Adrenal gland (tissue), 5 donors: Measurements from ENCODE around the gene TSPAN10.

Experiments
- POLR2A ChIP-seq, 2 donors: fragments of 450-650 bp; IDR thresholded peaks; one replicate each; pipeline ENCODE4 v1.6.1; 2017; ENCODE audit warnings: antibody characterized with exemption in 2 of 2, mild to moderate bottlenecking in 2 of 2, moderate library complexity in 1 of 2
- TF ChIP-seq, protein P1 (sequence below), 6 experiments: fragments of 450-650 bp in 4 of 6; fragments of 200-600 bp in 2 of 6; sonication (generic) in 1 of 6; IDR thresholded peaks; 1 replicate in 5 of 6; 2 replicates in 1 of 6; pipeline versions ENCODE4 v1.5.1 to v1.8.0; 2016 to 2021; ENCODE audit warnings: antibody characterized with exemption in 6 of 6, mild to moderate bottlenecking in 2 of 6, moderate library complexity in 1 of 6
- donor health status: DM: no; HTN: no; CAD: no.

DNA sequence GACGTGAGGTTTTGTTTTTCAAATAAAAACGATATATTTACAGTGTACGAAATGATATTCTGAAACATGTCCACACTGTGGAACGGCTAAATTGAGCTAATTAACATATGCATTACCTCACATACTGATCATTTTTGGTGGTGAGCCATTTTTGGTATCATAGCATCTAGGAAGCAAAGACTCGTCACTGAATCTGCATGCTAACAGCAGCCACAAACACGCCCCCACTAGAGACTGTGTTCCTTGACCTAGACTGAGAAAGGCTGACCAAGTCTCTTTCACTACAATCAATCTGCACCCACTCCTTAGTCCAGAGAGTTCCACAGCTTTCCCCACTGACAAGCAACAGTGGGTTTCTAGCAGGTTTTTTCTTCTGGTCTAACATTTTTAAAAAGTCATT, 29.6 kb upstream of the TSPAN10 start:
- TF ChIP-seq, protein P1, sequence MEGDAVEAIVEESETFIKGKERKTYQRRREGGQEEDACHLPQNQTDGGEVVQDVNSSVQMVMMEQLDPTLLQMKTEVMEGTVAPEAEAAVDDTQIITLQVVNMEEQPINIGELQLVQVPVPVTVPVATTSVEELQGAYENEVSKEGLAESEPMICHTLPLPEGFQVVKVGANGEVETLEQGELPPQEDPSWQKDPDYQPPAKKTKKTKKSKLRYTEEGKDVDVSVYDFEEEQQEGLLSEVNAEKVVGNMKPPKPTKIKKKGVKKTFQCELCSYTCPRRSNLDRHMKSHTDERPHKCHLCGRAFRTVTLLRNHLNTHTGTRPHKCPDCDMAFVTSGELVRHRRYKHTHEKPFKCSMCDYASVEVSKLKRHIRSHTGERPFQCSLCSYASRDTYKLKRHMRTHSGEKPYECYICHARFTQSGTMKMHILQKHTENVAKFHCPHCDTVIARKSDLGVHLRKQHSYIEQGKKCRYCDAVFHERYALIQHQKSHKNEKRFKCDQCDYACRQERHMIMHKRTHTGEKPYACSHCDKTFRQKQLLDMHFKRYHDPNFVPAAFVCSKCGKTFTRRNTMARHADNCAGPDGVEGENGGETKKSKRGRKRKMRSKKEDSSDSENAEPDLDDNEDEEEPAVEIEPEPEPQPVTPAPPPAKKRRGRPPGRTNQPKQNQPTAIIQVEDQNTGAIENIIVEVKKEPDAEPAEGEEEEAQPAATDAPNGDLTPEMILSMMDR (IDR thresholded peaks at IDR 0.05), result no peak
- no peak for TF ChIP-seq POLR2A (IDR thresholded peaks at IDR 0.05)
